A673 (cell line): ENCODE results near the gene CCDC12. TPM values are rescaled to one million over a fixed set of nuclear protein-coding genes. Genes with fewer than 3 reads are reported as not detected.

Source experiments
- BruUV-seq: library from RNA; stranded (reverse); fragments of 400-500 nt; replicated peaks from 2 replicates; lab custom pipeline; 2021; lab: Mats Ljungman, UMichigan
- CTCF ChIA-PET: fragments of 300-600 bp; sonication (Branson Sonifier 250); formaldehyde crosslinking; loops from one replicate; lab custom pipeline; 2022; ENCODE audit warnings: antibody characterized with exemption; lab: Charles Lee
- POLR2A ChIA-PET: fragments of 300-600 bp; sonication (Branson Sonifier 250); formaldehyde crosslinking; loops from one replicate; lab custom pipeline; 2022; ENCODE audit warnings: antibody characterized with exemption; ENCODE audit not compliant: low non-redundant PET; lab: Charles Lee
- DNase-seq: peaks from one replicate; pipeline ENCODE4 v3.0.0-alpha.2; 2015; ENCODE audit warnings: low spot score
- H3K27ac ChIP-seq: fragments of 200-600 bp; sonication (generic); 2 replicates; pipeline ENCODE4 v1.5.1; 2016; ENCODE audit warnings: mixed run types, low read depth, mild to moderate bottlenecking, mixed read lengths, antibody characterized with exemption, low read length; ENCODE audit not compliant: poor library complexity, severe bottlenecking
- H3K27me3 ChIP-seq: fragments of 200-600 bp; sonication (generic); replicated peaks from 2 replicates; pipeline ENCODE4 v1.6.1; 2017; ENCODE audit warnings: mixed run types, low read depth, mild to moderate bottlenecking, mixed read lengths, antibody characterized with exemption, low read length; ENCODE audit not compliant: insufficient read depth, poor library complexity
- H3K36me3 ChIP-seq: fragments of 200-600 bp; sonication (generic); 2 replicates; pipeline ENCODE4 v1.6.1; 2016; ENCODE audit warnings: mixed run types, mild to moderate bottlenecking, mixed read lengths, antibody characterized with exemption, low read length; ENCODE audit not compliant: insufficient read depth, poor library complexity, severe bottlenecking
- H3K4me1 ChIP-seq: fragments of 200-600 bp; sonication (generic); 2 replicates; pipeline ENCODE4 v1.6.1; 2017; ENCODE audit warnings: mixed run types, mild to moderate bottlenecking, mixed read lengths, antibody characterized with exemption, low read length; ENCODE audit not compliant: insufficient read depth, poor library complexity, severe bottlenecking
- H3K4me3 ChIP-seq: fragments of 200-600 bp; sonication (generic); 2 replicates; pipeline ENCODE4 v1.5.1; 2016; ENCODE audit warnings: low read depth, mixed run types, mild to moderate bottlenecking, mixed read lengths, low read length; ENCODE audit not compliant: poor library complexity, severe bottlenecking
- H3K9me3 ChIP-seq: fragments of 200-600 bp; sonication (generic); 2 replicates; pipeline ENCODE4 v1.6.1; 2016; ENCODE audit warnings: mixed run types, low read depth, mild to moderate bottlenecking, mixed read lengths, antibody characterized with exemption, low read length; ENCODE audit not compliant: poor library complexity, severe bottlenecking
- CTCF ChIP-seq: fragments of 300-800, 200-600 bp; sonication (generic); conservative IDR thresholded peaks from 2 replicates; pipeline ENCODE4 v1.5.1; 2017; ENCODE audit warnings: low read depth, mild to moderate bottlenecking, antibody characterized with exemption, low read length, moderate library complexity, mixed read lengths
- EZH2 ChIP-seq: fragments of 200-600 bp; sonication (generic); IDR thresholded peaks from 2 replicates; pipeline ENCODE4 v1.6.1; 2017; ENCODE audit warnings: borderline replicate concordance, low read depth, mild to moderate bottlenecking, mixed read lengths, antibody characterized with exemption, low read length; ENCODE audit not compliant: poor library complexity, severe bottlenecking
- intact Hi-C: fragments of 100-400 bp; cut with micrococcal nuclease; formaldehyde crosslinking; loops from one replicate; pipeline ENCODE4 v1.10.0; 2022; ENCODE audit not compliant: unreplicated experiment
- total RNA-seq: library from RNA; stranded (reverse); gene quantifications from 2 replicates; pipeline ENCODE4 v1.2.3, GENCODE V29; 2021

The CCDC12 gene
- total RNA-seq, 1 experiment from 2014 or later: 28.2 TPM

GRCh38 chr3:47020311-47020710, 43.8 kb upstream of the CCDC12 start:
- TF ChIP-seq CTCF (no peak), EZH2 (no peak)
- no peaks in the 10 kb centered on the region for H3K36me3 ChIP-seq
- ChIA-PET CTCF (no interaction called here), POLR2A (no interaction called here)
- H3K27ac ChIP-seq: no peak overlapping the region
- DNase-seq: no peak
- H3K4me1 ChIP-seq: peaks cover 15% of the 10 kb centered on the region
- no peaks in the 10 kb centered on the region for H3K9me3 ChIP-seq
- no peaks in the 10 kb centered on the region for H3K27me3 ChIP-seq
- no peak overlapping the region for H3K4me3 ChIP-seq
- BruUV-seq: no TSS peak
- intact Hi-C loops: no loop called here

GRCh38 chr3:47019201-47019600, 42.7 kb upstream of the CCDC12 start:
- Histone ChIP-seq H3K4me1 (peaks cover 15% of the 10 kb centered on the region), H3K36me3 (no peaks in the 10 kb centered on the region), H3K27ac (no peak overlapping the region), H3K9me3 (no peaks in the 10 kb centered on the region), H3K27me3 (no peaks in the 10 kb centered on the region), H3K4me3 (no peak overlapping the region)
- no TSS peak for BruUV-seq
- TF ChIP-seq EZH2: no peak
- TF ChIP-seq CTCF: no peak
- no peak for DNase-seq
- intact Hi-C loops: no loop called here
- ChIA-PET POLR2A (no interaction called here), CTCF (no interaction called here)

GRCh38 chr3:47018269-47018611, 41.7 kb upstream of the CCDC12 start:
- no peaks in the 10 kb centered on the region for H3K27me3 ChIP-seq
- CTCF ChIA-PET: no interaction called here
- DNase-seq: no peak
- no peaks in the 10 kb centered on the region for H3K36me3 ChIP-seq
- H3K9me3 ChIP-seq: no peaks in the 10 kb centered on the region
- no TSS peak for BruUV-seq
- POLR2A ChIA-PET: no interaction called here
- peaks cover 15% of the 10 kb centered on the region for H3K4me1 ChIP-seq
- intact Hi-C loops: no loop called here
- TF ChIP-seq CTCF (no peak), EZH2 (no peak)
- no peak overlapping the region for H3K4me3 ChIP-seq
- no peak overlapping the region for H3K27ac ChIP-seq
